H1 (cell line): ENCODE data around the gene ZNF362. TPM values are rescaled to one million over a fixed set of nuclear protein-coding genes. Genes with fewer than 3 reads are reported as not detected.

Experiments used
- CTCF ChIA-PET: fragments of 300-600 bp; sonication (Branson Sonifier 250); formaldehyde crosslinking; loops from one replicate; lab custom pipeline; 2021; ENCODE audit not compliant: partially characterized antibody; lab: Charles Lee
- POLR2A ChIA-PET: fragments of 300-600 bp; sonication (Branson Sonifier 250); formaldehyde crosslinking; loops from one replicate; lab custom pipeline; 2021; ENCODE audit warnings: inconsistent platforms; ENCODE audit not compliant: partially characterized antibody; lab: Charles Lee
- DNase-seq, 2 experiments: peaks; one replicate each; pipeline versions ENCODE4 v3.0.0 to v3.0.0-alpha.2; 2010 to 2022; ENCODE audit warnings: low spot score in 2 of 2, low read depth in 1 of 2, mixed read lengths in 1 of 2
- FAIRE-seq: peaks from 2 replicates; lab custom pipeline; 2011; peaks lifted over from hg19 to GRCh38; lab: Jason Lieb, UNC
- H2AFZ ChIP-seq: 2 replicates; pipeline ENCODE4 v1.8.1; 2012; ENCODE audit warnings: low read length, inconsistent platforms
- H2AK5ac ChIP-seq: 2 replicates; pipeline ENCODE4 v1.6.1; 2013; ENCODE audit warnings: low read depth, low read length
- H2BK120ac ChIP-seq: replicated peaks from 2 replicates; pipeline ENCODE3; 2013; ENCODE audit warnings: low read depth, low read length, inconsistent platforms
- H2BK12ac ChIP-seq: 2 replicates; pipeline ENCODE4 v1.6.1; 2013; ENCODE audit warnings: low read depth, low read length
- H2BK15ac ChIP-seq: 2 replicates; pipeline ENCODE4 v1.6.1; 2013; ENCODE audit warnings: low read length
- H2BK20ac ChIP-seq: 2 replicates; pipeline ENCODE4 v1.6.1; 2013; ENCODE audit warnings: low read length
- H2BK5ac ChIP-seq: 2 replicates; pipeline ENCODE4 v1.6.1; 2013; ENCODE audit warnings: low read depth, low read length
- H3K14ac ChIP-seq: 2 replicates; pipeline ENCODE4 v1.6.1; 2013; ENCODE audit warnings: inconsistent platforms; ENCODE audit not compliant: insufficient read length
- H3K18ac ChIP-seq: 2 replicates; pipeline ENCODE4 v1.6.1; 2013; ENCODE audit warnings: low read length; ENCODE audit errors: extremely low read depth
- H3K23ac ChIP-seq: 2 replicates; pipeline ENCODE4 v1.6.1; 2013; ENCODE audit warnings: inconsistent platforms; ENCODE audit not compliant: insufficient read length
- H3K23me2 ChIP-seq: 2 replicates; pipeline ENCODE4 v1.6.1; 2013; ENCODE audit warnings: low read depth, low read length
- H3K27ac ChIP-seq: 2 replicates; pipeline ENCODE4 v1.6.1; 2011; ENCODE audit warnings: low read depth, low read length, inconsistent platforms
- H3K27me3 ChIP-seq, 4 experiments: replicated peaks in 1 of 4; 1 replicate in 1 of 4; 2 replicates in 3 of 4; pipeline versions ENCODE4 v1.6.1 to v1.8.1; 2011 to 2013; ENCODE audit warnings: low read length in 3 of 4, mild to moderate bottlenecking in 3 of 4, inconsistent platforms in 2 of 4, mixed read lengths in 2 of 4, moderate library complexity in 1 of 4; ENCODE audit not compliant: control insufficient read depth in 3 of 4, insufficient read depth in 3 of 4; ENCODE audit errors: extremely low read depth in 1 of 4
- H3K36me3 ChIP-seq, 4 experiments: 2 replicates each; pipeline versions ENCODE4 v1.6.1 to v1.8.1; 2011 to 2013; ENCODE audit warnings: mild to moderate bottlenecking in 4 of 4, low read length in 3 of 4, moderate library complexity in 2 of 4, control low read depth in 1 of 4, inconsistent platforms in 1 of 4; ENCODE audit not compliant: insufficient read depth in 4 of 4, control insufficient read depth in 2 of 4
- H3K4ac ChIP-seq: replicated peaks from 2 replicates; pipeline ENCODE3; 2013; ENCODE audit warnings: low read length, low read depth, mixed read lengths, inconsistent platforms; ENCODE audit not compliant: insufficient read length
- H3K4me1 ChIP-seq, 4 experiments: replicated peaks in 1 of 4; 1 replicate in 1 of 4; 2 replicates in 3 of 4; pipeline versions ENCODE4 v1.6.1 to v1.8.1; 2011 to 2013; ENCODE audit warnings: low read length in 3 of 4, inconsistent platforms in 2 of 4, mixed read lengths in 1 of 4; ENCODE audit not compliant: insufficient read depth in 4 of 4, control insufficient read depth in 3 of 4
- H3K4me2 ChIP-seq, 2 experiments: 2 replicates each; pipeline versions ENCODE4 v1.6.1 to v1.8.1; 2011 to 2013; ENCODE audit warnings: low read depth in 2 of 2, low read length in 2 of 2, control low read depth in 1 of 2, inconsistent platforms in 1 of 2, mild to moderate bottlenecking in 1 of 2; ENCODE audit not compliant: insufficient read depth in 1 of 2
- H3K4me3 ChIP-seq, 4 experiments: fragments of 200-600, 300-600 bp in 1 of 4; sonication (generic), shearing (Covaris generic), sonication (Bioruptor Twin) in 1 of 4; 2 replicates each; pipeline versions ENCODE4 v1.5.1 to v1.8.1; 2011 to 2016; ENCODE audit warnings: low read length in 4 of 4, low read depth in 3 of 4, control low read depth in 2 of 4, inconsistent platforms in 2 of 4, mild to moderate bottlenecking in 2 of 4, mixed read lengths in 1 of 4, moderate library complexity in 1 of 4; ENCODE audit not compliant: insufficient read depth in 2 of 4; ENCODE audit errors: extremely low read depth in 1 of 4
- H3K56ac ChIP-seq: replicated peaks from 2 replicates; pipeline ENCODE3; 2013; ENCODE audit warnings: low read depth, mild to moderate bottlenecking, mixed read lengths, low read length, inconsistent platforms; ENCODE audit not compliant: insufficient read length
- H3K79me1 ChIP-seq: 2 replicates; pipeline ENCODE4 v1.6.1; 2013; ENCODE audit warnings: low read depth, low read length, control low read depth
- H3K79me2 ChIP-seq, 2 experiments: 2 replicates each; pipeline versions ENCODE4 v1.6.1 to v1.8.1; 2012 to 2013; ENCODE audit warnings: low read length in 2 of 2, mild to moderate bottlenecking in 2 of 2, inconsistent platforms in 1 of 2; ENCODE audit not compliant: insufficient read depth in 2 of 2, control insufficient read depth in 1 of 2
- H3K9ac ChIP-seq, 4 experiments: replicated peaks in 1 of 4; 1 replicate in 1 of 4; 2 replicates in 3 of 4; pipeline versions ENCODE4 v1.6.1 to v1.8.1; 2011 to 2013; ENCODE audit warnings: low read depth in 3 of 4, low read length in 3 of 4, control low read depth in 2 of 4, mild to moderate bottlenecking in 2 of 4, moderate library complexity in 2 of 4, inconsistent platforms in 1 of 4; ENCODE audit errors: extremely low read depth in 1 of 4
- H3K9me3 ChIP-seq, 2 experiments: 2 replicates each; pipeline versions ENCODE4 v1.6.1 to v1.8.1; 2012 to 2013; ENCODE audit warnings: mild to moderate bottlenecking in 2 of 2, moderate library complexity in 2 of 2, control low read depth in 1 of 2, inconsistent platforms in 1 of 2, low read depth in 1 of 2, low read length in 1 of 2, mixed read lengths in 1 of 2; ENCODE audit not compliant: insufficient read depth in 2 of 2
- H4K20me1 ChIP-seq, 2 experiments: replicated peaks in 1 of 2; 2 replicates each; pipeline versions ENCODE3 to v1.8.1; 2011 to 2013; ENCODE audit warnings: inconsistent platforms in 2 of 2, low read length in 2 of 2, mild to moderate bottlenecking in 1 of 2; ENCODE audit not compliant: insufficient read depth in 2 of 2, control insufficient read depth in 1 of 2
- H4K5ac ChIP-seq: 2 replicates; pipeline ENCODE4 v1.6.1; 2013; ENCODE audit warnings: low read length, low read depth, mixed read lengths, inconsistent platforms; ENCODE audit not compliant: insufficient read length
- H4K8ac ChIP-seq: 2 replicates; pipeline ENCODE4 v1.8.0; 2013; ENCODE audit warnings: mild to moderate bottlenecking, moderate library complexity, low read length, inconsistent platforms; ENCODE audit not compliant: insufficient read depth; ENCODE audit errors: extremely low read depth
- H4K91ac ChIP-seq: replicated peaks from 2 replicates; pipeline ENCODE3; 2013; ENCODE audit warnings: low read length, mixed read lengths, inconsistent platforms; ENCODE audit not compliant: insufficient read length
- EGR1 ChIP-seq: IDR thresholded peaks from 2 replicates; pipeline ENCODE4 v1.6.1; 2011; ENCODE audit warnings: low read depth, low read length, borderline replicate concordance
- GTF2F1 ChIP-seq: IDR thresholded peaks from 2 replicates; pipeline ENCODE4 v1.6.1; 2012; ENCODE audit warnings: low read depth, low read length, improper control_type of control experiment, borderline replicate concordance
- PHF8 ChIP-seq: fragments of 200-600 bp; sonication (generic); conservative IDR thresholded peaks from 2 replicates; pipeline ENCODE4 v1.7.1; 2012; ENCODE audit warnings: low read depth, mild to moderate bottlenecking, inconsistent platforms, low read length, moderate library complexity
- POLR2A ChIP-seq, 2 experiments: IDR thresholded peaks; 1 replicate in 1 of 2; 2 replicates in 1 of 2; pipeline ENCODE4 v1.6.1; 2011; ENCODE audit warnings: low read depth in 2 of 2, low read length in 2 of 2, mild to moderate bottlenecking in 2 of 2; ENCODE audit errors: control extremely low read depth in 1 of 2
- RAD21 ChIP-seq, 2 experiments: IDR thresholded peaks in 1 of 2; conservative IDR thresholded peaks in 1 of 2; 2 replicates each; pipeline ENCODE4 v1.6.1; 2011; ENCODE audit warnings: low read depth in 2 of 2, low read length in 2 of 2, improper control_type of control experiment in 1 of 2, inconsistent platforms in 1 of 2, mild to moderate bottlenecking in 1 of 2, moderate library complexity in 1 of 2
- SIRT6 ChIP-seq: IDR thresholded peaks from one replicate; pipeline ENCODE4 v1.7.1; 2012; ENCODE audit warnings: low read length, inconsistent platforms
- WGBS, 2 experiments: shearing (Covaris generic) in 1 of 2; methylation state at CpG; one replicate each; pipeline versions ENCODE4 v1.1.6 to v1.1.7; 2013 to 2015; ENCODE audit warnings: low lambda C conversion rate in 2 of 2, mixed read lengths in 2 of 2, inconsistent platforms in 1 of 2, low coverage in 1 of 2, missing lambda C conversion rate in 1 of 2; ENCODE audit not compliant: insufficient replicate concordance in 2 of 2, insufficient coverage in 1 of 2, insufficient read length in 1 of 2; ENCODE audit errors: extremely low coverage in 1 of 2, missing lambda C conversion rate in 1 of 2; 5-methylcytosine and 5-hydroxymethylcytosine counted together
- polyA plus RNA-seq, 7 experiments: library from polyadenylated mRNA; depleted of rRNA in 3 of 7; stranded (reverse) in 5 of 7; unstranded in 2 of 7; fragments of >200 nt in 5 of 7; fragments of 200-250 nt in 2 of 7; gene quantifications; 1 replicate in 5 of 7; 2 replicates in 1 of 7; 4 replicates in 1 of 7; pipeline versions ENCODE4 v1.2.1 to v1.2.3, GENCODE V29; 2011 to 2013; ENCODE audit warnings: missing spikeins in 2 of 7, mixed read lengths in 2 of 7
- total RNA-seq: library from RNA; stranded (reverse); fragmentation: NEBNext Ultra II Directional; extraction: Animal tissue kit (Norgen Biotek cat#: 25700); gene quantifications from 2 replicates; pipeline ENCODE4 v1.2.1, GENCODE V29; 2021

ZNF362 gene
- total and polyA plus RNA-seq, 2 of the 8 experiments (the other 6 are each of a cell fraction or from before 2014, with no cell fraction given): 24.2 to 27.8 TPM

- no peak for FAIRE-seq
- Histone ChIP-seq H2BK15ac (no peak overlapping the region), H3K79me2 (0 out of 4 replicates have a peak, but pooled peaks cover 0 to 8% of the 10 kb centered on the region in 2 experiments), H3K4me2 (no peak overlapping the region), H3K79me1 (peaks cover 12% of the 10 kb centered on the region), H4K91ac (no peak overlapping the region), H2BK5ac (no peak overlapping the region), H3K56ac (no peak overlapping the region), H4K8ac (no peak overlapping the region), H3K27me3 (no peaks in the 10 kb centered on the region), H3K9ac (no peak overlapping the region), H4K20me1 (peaks cover 2 to 26% of the 10 kb centered on the region in 2 experiments), H3K9me3 (no peaks in the 10 kb centered on the region), H2AK5ac (no peak overlapping the region), H4K5ac (no peak overlapping the region), H2BK120ac (no peak overlapping the region), H3K23me2 (no peaks in the 10 kb centered on the region), H2BK12ac (no peak overlapping the region), H3K36me3 (peaks cover 0 to 5% (median 2%) of the 10 kb centered on the region in 4 experiments; a peak in 2 of 8 replicates), H3K18ac (no peak overlapping the region), H3K4me3 (no peak overlapping the region), H3K23ac (no peak overlapping the region), H3K4me1 (peaks cover 0 to 13% (median 3%) of the 10 kb centered on the region in 4 experiments; a peak in 5 of 7 replicates), H2BK20ac (no peak overlapping the region), H3K27ac (no peak overlapping the region), H3K4ac (no peak overlapping the region), H3K14ac (no peak overlapping the region), H2AFZ (no peak overlapping the region)
- TF ChIP-seq POLR2A (IDR thresholded peaks at IDR 0.05; ENCODE audit: control extremely low read depth in 1 of 2, low read depth in 2 of 2, low read length in 2 of 2) (no peak), RAD21 (IDR thresholded peaks at IDR 0.05 in 1 of 2, conservative IDR thresholded peaks at IDR 0.05 in 1 of 2; ENCODE audit: low read depth in 2 of 2, low read length in 2 of 2) (no peak), PHF8 (no peak), EGR1 (no peak), SIRT6 (no peak), GTF2F1 (no peak)
- ChIA-PET POLR2A (interaction anchor here (1.8 to 2.4 kb wide), 2 partner anchors 9 to 18 kb away, joined by 5 to 6 read pairs; no protein-coding TSS in a partner anchor), CTCF (interaction anchor here (0.9 to 5.8 kb wide), 4 partner anchors 9 to 183 kb away, joined by 4 to 49 read pairs (median 5); no protein-coding TSS in a partner anchor)
- DNase-seq: no peak
- 100% methylated on average over 1 of the region's 1 CpG; no CpG with 5 or more reads in 1 of the 2 experiments for WGBS, 2 experiments
Measured at GRCh38 chr1:33272930-33273329, 16.6 kb downstream of the ZNF362 start.
